OCI-M2 (cell line): ENCODE measurements around the gene MXRA8.
"Not testable (repeated sequence)": the region's sequence is repeated elsewhere in the genome, so short reads cannot be mapped to it uniquely, and the experiment has no call there.

Experiments
- DNase-seq: peaks from one replicate; lab custom pipeline; 2025; ENCODE audit not compliant: unreplicated experiment; lab: John Stamatoyannopoulos, UW

MXRA8 gene, protein sequence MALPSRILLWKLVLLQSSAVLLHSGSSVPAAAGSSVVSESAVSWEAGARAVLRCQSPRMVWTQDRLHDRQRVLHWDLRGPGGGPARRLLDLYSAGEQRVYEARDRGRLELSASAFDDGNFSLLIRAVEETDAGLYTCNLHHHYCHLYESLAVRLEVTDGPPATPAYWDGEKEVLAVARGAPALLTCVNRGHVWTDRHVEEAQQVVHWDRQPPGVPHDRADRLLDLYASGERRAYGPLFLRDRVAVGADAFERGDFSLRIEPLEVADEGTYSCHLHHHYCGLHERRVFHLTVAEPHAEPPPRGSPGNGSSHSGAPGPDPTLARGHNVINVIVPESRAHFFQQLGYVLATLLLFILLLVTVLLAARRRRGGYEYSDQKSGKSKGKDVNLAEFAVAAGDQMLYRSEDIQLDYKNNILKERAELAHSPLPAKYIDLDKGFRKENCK

DNA sequence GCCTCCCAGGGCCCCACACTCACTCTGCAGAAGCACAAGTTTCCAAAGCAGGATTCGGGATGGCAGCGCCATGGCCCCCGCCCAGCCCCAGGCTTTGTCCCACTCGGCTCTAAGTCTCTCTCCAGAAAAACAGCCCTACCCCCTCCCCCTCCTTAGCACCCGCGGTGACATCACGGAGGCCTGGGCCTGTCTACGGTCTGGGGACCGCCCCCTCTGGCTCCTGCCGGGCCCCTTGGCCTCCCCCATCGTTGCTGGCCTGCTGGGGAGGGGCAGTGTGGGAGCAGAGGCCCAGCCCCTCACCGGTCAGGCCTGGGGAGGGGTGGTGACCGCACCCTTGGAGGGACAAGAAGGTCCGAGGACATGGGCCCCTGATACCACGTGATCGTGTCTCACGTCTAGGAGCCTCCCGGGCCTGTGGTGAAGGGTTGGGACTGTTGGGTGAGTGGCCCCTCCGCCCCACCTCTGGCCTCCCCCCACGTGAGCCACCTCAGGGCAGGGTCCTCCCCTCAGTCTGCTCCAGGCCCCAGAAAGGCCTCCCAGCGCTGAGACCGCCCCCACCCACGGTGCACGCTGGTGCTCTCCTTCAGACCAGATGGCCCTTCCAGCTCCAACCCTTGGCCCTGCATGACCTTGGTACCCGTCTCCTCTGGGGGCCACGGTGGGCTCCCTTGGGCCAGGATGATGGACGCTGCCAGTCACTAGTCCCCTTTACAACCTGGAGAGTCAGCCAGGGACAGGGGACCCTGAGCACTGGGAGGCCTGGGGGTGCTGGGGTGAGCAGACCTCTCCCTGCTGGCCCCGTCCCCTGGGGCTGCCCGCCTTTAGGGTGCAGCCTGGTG lies at the start of gene MXRA8:
TSS of gene MXRA8 (minus strand) at position 123 of the 839 bp plus-strand sequence. CDS start at position 72, 51 bp downstream.
- DNase-seq, result no peak

DNA sequence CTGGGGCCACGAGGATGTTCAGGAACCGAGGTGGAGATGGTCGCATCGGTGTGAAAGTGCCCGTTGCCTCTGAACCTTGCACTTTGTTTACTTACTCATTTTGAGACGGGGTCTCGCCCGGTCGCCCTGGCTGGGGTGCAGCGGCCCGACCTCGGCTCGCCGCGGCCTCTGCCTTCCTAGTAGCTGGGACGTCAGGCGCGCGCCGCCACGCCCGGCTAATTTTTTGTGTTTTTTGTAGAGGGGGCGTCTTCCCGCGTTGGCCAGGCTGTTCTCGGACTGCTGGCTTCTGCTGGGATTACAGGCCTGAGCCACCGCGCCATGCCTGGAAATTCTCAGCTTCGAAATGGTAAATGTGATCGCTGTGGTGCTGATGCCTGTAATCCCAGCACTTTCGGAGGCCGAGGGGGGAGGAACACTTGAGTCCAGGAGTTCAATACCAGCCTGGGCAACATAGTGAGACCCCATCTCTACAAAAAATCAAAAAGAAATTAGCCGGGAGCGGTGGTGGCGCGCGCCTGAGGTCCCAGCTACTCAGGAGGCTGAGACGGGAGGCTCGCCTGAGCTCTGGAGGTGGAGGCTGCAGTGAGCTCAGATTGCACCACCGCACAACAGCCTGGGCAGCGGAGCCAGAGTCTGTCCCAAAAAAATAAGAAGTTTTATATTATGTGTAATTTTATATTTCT lies 49.4 kb upstream of the MXRA8 start:
- DNase-seq, result no peak

DNA sequence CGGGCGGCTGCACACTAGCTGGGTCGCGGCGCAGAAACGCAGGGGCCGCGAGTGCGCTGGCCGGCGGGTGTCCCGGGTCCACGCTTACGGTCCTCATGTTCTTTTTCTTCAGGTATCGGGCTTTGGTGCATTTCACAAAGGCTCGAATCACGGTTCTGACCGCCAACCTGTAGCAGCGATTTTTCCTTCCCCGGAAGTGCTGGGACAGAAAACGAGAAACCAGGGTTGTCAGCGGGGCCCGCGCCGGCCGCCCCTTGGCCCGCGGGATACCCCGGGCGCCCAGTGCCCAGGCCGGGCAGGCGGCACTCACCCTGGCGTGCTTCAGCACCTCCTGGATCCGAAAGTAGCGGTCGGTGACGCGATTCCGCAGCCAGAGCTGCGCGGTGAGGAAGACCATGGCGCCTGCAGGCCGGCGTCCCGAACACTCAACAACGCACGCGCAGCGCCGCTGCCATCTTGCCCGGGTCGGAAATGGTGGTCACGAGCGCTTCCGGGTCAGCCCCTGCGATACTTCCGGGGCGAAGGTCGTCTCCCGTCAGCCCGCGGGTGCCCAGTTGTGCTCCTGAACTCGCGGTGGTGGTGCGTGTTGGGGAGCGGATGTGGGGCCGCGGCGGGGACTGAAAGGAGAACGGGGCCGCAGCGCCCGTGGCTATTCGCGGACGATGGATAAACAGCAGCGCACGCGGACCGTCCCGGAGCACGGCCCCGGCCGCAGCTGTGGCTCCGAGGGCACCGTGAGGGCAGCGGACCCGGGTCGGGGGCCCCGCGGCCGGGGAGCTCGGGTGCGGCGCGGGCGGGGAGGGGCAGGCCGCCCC lies 48.7 kb upstream of the MXRA8 start, which contains the start of gene MRPL20:
TSS of gene MRPL20 (minus strand) at position 473 of the 815 bp plus-strand sequence. CDS start at position 397, 76 bp downstream.
- DNase-seq, result peak; percentile 13

DNA sequence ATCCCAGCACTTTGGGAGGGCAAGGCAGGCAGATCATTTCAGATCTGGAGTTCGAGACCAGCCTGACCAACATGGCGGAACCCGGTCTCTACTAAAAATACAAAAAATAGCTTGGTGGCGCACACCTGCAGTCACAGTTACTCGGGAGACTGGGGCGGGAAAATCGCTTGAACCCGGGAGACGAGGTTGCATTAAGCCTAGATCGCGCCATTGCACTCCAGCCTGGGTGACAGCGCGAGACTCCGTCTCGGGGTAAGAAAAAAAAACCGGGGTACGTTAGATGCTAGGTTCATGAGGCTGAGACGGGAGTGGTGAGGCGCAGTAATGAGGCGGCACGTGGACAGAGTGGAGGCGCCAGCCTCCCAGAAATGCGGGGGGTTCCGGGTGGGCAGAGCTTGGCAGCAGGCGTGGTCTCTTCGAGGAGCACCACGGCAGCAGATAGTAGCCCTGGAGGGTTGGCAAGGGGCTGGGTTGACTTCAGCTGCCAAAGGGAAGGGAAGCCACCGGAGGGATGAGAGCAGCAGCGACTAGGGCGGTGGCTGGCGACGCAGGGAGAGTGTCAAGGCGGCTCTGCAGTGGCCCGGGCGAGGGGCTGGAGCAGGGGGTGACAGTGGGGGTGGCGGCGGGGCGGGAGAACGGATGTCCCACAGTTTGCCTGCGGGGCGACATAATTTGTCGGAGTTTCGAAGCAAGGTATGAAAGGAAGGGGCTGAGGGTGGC lies 47.9 kb upstream of the MXRA8 start:
- DNase-seq, result no peak

DNA sequence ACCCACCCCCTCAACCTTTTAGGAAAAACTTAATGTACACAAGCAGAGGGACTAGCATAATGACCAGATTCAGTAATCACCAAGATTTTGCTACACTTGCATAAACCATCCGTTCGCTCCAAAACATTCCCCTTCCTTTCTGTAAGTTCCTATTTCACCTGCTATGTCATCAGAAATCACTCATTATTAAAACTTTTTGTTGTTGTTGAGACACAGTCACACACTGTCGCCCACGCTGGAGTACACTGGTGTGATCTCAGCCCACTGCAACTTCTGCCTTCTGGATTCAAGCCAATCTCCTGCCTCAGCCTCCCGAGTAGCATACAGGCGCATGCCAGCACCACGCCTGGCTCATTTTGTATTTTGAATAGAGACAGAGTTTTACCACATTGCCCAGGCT lies 45.3 kb upstream of the MXRA8 start:
- no peak for DNase-seq

DNA sequence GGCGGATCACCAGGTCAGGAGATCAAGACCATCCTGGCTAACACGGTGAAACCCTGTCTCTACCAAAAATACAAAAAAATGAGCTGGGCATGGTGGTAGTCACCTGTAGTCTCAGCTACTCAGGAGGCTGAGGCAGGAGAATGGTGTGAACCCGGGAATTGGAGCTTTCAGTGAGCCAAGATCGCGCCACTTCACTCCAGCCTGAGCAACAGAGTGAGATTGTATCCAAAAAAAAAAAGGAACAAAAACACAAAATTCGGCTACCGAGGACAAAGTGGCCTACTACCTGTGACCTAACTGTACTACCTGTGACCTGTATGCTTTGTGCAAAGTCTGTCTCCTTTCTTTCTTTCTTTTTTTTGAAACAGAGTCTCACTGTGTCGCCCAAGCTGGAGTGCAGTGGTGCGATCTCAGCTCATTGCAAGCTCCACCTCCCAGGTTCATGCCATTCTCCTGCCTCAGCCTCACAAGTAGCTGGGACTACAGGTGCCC lies 44.6 kb upstream of the MXRA8 start:
- DNase-seq, result not testable (repeated sequence)

DNA sequence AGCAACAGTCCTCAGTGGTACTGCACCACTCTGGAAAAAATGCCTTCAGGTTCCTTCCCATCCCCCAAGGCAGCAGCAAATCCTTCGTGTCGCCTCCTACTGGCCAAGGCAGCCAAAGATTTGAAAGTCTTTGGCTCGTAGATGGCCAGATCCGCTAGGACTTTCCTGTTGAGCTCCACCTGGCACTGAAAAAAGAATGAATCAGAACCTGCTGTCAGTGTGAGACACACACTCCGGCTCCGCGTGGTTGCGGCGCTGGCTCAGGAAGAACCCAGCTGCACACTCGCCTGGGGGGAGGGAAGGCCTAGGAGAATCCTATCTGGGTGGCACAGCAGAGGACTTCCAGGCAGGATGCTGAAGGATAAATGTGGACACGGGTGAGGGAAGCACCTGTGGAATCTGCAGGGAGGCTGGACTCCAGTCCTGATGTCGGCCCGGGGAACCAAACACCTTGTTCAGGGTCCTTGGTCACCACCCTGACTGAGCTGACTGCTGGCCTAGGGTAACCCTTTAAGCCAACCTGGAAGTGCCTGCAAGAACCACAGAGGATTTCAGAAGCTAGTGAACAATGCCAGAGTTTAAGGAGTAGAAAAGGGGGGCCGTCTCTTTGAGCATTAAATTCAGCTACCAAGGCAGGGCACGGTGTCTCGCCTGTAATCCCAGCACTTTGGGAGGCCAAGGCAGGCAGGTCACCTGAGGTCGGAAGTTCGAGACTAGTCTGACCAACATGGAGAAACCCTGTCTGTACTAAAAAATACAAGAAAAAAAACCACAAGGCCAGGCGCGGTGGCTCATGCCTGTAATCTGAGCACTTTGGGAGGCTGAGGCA lies 43.9 kb upstream of the MXRA8 start:
- DNase-seq, result no peak

DNA sequence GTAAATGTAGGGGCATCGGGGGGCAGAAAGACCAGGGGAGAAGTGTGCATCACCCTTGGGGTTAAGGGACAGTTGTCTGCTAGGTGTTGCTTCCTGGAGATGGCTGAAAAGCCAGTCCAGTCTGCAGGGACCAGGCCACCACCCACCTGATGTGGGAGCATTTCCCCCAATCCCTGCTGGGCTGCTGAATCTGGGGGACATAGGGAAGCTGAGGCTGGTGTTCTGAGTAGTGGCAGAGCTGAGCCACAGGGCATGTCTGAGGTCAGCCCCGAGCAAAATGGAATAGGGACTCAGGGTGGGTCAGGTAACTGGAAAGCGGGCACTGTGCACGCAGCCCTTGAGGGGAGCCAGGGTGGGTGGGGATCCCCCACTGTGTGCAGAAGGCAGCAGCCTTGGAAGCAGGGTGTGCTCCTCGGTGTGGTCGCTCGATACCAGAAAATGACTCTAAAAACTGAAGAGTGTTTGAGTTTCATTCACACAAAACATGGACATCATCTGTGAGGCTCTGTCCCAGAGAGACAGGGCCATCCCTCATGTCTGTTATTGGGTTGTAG lies 43.2 kb upstream of the MXRA8 start:
- no peak for DNase-seq

DNA sequence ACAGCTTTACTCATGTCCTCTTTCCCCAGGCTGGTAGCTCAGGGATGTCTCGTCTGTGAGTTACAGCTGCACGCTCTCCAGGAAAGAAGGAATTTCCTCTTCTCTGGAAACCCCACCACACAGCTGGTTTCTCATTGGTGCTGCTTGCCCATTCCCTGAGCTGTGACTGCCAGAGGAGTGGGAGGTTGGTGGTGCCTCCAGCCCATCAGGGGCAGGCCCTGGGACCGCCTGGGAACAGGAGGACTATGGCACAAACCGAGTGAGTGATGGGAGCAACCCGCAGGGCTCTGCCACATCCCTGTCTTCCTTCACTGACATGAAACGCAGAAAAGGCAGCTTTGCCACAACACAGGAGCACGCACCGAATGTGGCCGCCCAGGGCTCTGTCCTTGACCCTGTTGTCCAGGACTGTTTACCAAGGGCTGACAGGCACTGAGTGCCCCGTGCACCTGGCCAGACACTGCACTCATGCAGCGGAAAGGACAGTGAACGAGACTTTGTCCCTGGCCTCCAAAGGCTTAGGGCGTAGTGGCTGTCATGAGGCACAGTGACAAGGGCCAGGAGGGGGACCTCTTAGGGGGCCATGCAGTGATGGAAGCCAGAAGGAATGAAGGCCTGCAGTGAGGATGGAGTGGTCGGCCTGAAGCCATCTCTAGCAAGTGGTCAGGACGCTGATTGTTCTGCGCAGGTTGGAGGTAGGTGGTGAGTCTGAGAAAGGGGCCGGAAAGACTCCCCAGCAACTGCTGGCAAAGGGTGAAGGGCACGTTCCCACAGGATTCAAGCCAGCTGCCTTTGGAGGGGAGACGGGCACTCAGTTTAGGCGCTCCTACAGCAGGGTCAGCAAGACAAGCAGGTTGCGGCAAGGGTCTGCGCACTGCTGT lies 42.5 kb upstream of the MXRA8 start:
- DNase-seq, result no peak

DNA sequence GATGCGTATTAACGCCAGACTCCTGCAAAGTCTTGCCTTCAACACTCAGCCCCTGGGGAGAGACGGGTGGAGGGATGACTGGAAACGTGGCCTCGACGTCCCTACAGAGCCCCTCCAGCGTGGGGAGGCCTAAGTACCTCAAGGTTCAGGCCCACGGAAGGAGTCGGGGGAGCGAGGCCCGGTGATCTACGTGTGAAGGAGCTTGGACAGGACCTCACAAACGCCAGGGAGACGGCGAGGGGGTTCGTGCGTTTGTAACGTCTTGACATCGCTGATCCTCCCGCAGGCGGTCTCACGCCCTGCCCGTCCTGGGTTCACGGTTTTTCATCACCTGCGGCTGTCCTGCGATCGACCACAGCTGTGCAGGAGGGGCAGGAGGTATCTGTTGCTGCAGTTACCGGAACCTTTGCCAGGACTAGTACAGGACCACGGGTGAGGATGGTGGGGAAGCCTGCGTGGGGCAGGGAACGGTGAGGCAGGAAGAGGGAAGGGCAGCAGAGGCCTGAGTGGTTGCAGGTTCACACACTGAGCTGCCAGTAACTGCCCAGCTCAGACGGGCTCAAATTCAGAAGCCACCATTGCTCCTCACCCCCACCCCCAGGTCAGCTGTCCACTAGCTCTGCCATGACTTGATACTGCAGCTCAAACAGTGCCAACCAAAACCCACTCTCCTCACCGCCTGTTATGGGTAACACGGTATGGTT lies 41.7 kb upstream of the MXRA8 start:
- DNase-seq, result no peak

DNA sequence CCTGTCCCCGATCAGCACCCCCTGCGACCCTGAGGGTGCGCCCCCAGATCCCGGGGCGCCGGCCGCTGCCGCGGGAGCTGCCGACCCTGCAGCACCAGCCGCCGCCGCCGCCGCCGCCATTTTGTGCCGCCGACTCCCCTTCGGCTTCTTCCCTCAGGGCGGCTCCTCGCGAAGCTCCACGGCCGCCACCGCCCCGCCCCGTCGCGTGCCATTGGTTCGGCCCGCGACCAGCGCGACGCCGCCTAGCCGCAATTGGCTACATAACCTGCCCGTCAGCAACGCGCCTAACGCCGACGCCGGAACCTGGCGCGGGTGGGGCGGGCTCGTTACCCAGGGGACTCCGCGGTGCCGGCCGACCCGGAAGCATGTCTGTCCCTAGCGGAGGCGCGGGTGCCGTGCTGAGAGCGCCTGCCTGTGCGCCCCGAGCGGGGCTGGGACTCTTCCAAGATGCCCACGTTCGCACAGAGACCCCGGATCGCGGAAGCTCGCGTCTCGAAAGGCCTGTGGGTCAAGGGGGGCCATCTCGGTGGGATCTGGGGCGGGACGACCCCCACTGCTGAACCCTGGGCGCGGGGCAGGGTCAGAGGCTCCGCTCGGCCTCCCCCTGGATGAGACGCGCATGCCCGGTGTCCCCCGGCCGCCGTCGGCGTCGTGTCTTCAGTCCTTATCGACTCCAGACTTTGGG lies 41.0 kb upstream of the MXRA8 start, which contains the start of gene CCNL2:
TSS of gene CCNL2 (minus strand) at position 149 of the 685 bp plus-strand sequence. CDS start at position 120, 29 bp downstream.
- DNase-seq, result peak; percentile 61

DNA sequence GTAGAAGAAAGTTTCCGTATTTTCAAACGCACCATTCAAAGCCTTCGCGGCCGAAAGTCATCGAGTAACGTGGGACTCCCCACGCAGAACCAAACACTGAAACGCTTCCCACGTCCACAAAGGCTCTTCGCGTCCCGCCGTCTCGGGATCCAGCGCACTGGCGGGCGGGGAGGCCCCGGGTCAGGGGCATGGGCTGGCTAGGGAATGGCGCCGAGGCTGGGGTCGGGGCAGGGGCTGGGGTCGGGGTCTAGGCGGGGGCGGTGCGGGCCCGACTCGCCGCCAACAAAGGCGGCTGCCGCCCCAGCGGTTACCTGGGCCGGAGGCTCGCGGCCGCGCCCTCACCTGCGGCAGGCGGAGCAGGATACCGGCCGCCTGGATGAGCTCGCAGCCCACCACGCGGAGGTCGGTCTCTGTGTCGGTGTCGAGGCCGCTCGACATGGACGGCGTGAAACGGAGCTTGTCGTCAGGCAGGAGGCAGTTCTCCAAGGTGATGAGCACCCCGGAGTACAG lies 40.4 kb upstream of the MXRA8 start:
- DNase-seq, result no peak

DNA sequence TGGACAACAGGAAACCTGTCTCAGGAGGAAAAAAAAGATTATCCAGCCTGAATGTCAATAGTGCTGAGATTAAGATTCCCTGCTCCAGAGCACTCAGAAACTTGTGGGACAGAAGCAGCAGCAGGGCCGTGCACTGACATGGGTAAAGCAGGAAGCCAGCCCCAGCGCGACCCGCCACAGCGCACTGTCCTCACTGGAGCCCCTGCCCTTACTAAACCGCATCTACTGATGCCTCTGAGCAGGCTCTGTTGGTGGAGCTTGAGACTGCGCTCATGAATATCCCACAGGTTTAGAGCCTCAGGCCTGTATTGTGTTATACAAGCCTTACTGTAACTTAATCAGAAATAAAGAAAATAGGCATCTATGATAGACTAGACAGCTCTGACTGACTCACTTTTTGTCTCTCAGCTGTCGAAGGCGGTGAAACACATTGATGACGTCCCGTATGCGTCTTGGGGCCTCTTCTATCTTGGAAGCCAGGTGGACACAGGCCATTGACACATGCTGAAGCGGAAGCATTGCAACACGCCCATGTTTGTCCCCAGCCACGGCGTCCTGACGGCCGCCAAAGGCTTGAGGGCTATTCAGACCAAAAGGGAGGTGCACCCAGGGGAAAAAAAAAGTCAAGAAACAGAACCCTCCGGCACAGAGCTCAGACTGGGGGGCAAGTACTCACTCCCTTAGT lies 39.6 kb upstream of the MXRA8 start:
- DNase-seq, result no peak

DNA sequence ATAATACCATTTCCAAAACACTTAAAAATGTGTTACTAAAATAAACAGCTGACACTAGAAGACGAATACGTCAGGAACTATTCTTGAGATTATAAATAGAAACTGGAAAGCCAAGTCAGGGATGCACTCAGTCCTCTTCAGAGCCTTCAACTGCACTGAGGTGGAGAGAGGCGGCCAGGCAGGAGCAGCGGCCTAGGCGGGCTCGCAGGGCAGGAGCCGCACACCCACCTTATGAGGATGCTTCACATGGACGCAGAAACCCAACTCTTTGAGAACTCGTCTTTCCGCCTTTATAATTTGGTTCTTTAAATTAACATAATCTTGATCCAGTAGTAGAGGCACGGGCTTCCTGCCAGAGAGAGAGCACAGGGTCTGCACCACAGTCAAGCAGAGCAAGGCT lies 36.8 kb upstream of the MXRA8 start:
- no peak for DNase-seq

DNA sequence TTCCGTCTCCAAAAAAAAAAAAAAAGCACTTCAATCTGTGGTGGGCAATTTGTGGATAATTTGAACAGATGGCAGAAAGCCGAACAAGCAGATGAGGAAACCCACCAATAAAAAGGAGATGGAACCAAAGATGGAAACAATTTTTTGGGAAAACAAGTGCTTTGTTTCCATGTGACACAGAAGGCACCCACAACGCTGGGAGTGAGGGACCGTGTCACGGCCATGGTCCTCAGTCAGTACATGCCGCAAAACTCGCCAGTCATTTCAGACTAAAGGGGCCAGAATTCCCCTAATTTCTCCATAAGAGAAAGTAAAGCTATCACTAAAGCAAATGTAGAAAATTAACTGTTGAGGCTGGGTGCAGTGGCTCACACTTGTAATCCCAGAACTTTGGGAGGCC lies 35.8 kb upstream of the MXRA8 start:
- DNase-seq, result no peak
